Stomach (tissue), 9 donors: ENCODE data around the gene MAN1A1. TPM values are rescaled to one million over a fixed set of nuclear protein-coding genes. Genes with fewer than 3 reads are reported as not detected.
"Not testable (repeated sequence)": the region's sequence is repeated elsewhere in the genome, so short reads cannot be mapped to it uniquely, and the experiment has no call there.

ENCODE experiments used
- DNase-seq, 2 donors: peaks; one replicate each; pipeline versions ENCODE4 v3.0.0 to v3.0.0-alpha.2; 2013 to 2019
- H3K27ac ChIP-seq, 5 donors: fragments of 200-600 bp in 4 of 5; sonication (generic) in 4 of 5; one replicate each; pipeline ENCODE4 v1.5.1; 2013 to 2019; ENCODE audit warnings: mild to moderate bottlenecking in 1 of 5, moderate library complexity in 1 of 5
- H3K27me3 ChIP-seq, 3 donors: fragments of 200-600 bp; sonication (generic); one replicate each; pipeline ENCODE4 v1.5.1; 2017 to 2019; ENCODE audit warnings: mixed run types in 1 of 3
- H3K36me3 ChIP-seq, 4 donors: fragments of 200-600 bp; sonication (generic); 1 replicate in 3 of 4; 2 replicates in 1 of 4; pipeline ENCODE4 v1.5.1; 2016 to 2019
- H3K4me1 ChIP-seq, 4 donors: fragments of 200-600 bp; sonication (generic); one replicate each; pipeline ENCODE4 v1.5.1; 2016 to 2019
- H3K4me3 ChIP-seq, 4 donors: fragments of 200-600 bp; sonication (generic) in 3 of 4; one replicate each; pipeline ENCODE4 v1.5.1; 2016 to 2019; ENCODE audit warnings: mild to moderate bottlenecking in 1 of 4
- H3K9me3 ChIP-seq, 4 donors: fragments of 200-600 bp; sonication (generic); one replicate each; pipeline ENCODE4 v1.5.1; 2016 to 2019
- EP300 ChIP-seq: sonication (generic); formaldehyde crosslinking; IDR thresholded peaks from one replicate; pipeline ENCODE4 v1.6.1; 2017; ENCODE audit warnings: antibody characterized with exemption
- POLR2A ChIP-seq, 4 donors: fragments of 450-650 bp; IDR thresholded peaks; one replicate each; pipeline ENCODE4 v1.6.1; 2016; ENCODE audit warnings: antibody characterized with exemption in 4 of 4, control low read depth in 2 of 4, mild to moderate bottlenecking in 1 of 4, moderate library complexity in 1 of 4
- POLR2AphosphoS5 ChIP-seq, 3 donors: sonication (generic); formaldehyde crosslinking; IDR thresholded peaks; one replicate each; pipeline ENCODE4 v1.6.1; 2016; ENCODE audit warnings: antibody characterized with exemption in 3 of 3
- WGBS, 5 donors: extraction: QIAGEN DNeasy Blood & Tissue Kit in 3 of 5; methylation state at CpG; one replicate each; pipeline versions ENCODE4 v1.1.5 to v1.1.7; 2013 to 2018; 5-methylcytosine and 5-hydroxymethylcytosine counted together
- intact Hi-C: fragments of 100-400 bp; cut with DNase I; formaldehyde crosslinking; loops from one replicate; pipeline ENCODE4 v1.15.1; 2023; ENCODE audit warnings: low total_unique reads
- polyA plus RNA-seq, 3 donors: library from polyadenylated mRNA; stranded (reverse); fragments of 200-250 nt; gene quantifications; one replicate each; pipeline ENCODE4 v1.2.3, GENCODE V29; 2013
- total RNA-seq, 5 donors: library from RNA; depleted of rRNA; stranded (reverse); fragments of >200 nt; gene quantifications; one replicate each; pipeline versions ENCODE4 v1.1.0 to v1.2.3, GENCODE V29; 2014 to 2016
- TF ChIP-seq, protein P1 (sequence below), 7 experiments: fragments of 450-650 bp in 4 of 7; fragments of 200-600 bp in 3 of 7; sonication (generic) in 3 of 7; IDR thresholded peaks; one replicate each; pipeline ENCODE4 v1.5.1; 2016 to 2019; ENCODE audit warnings: antibody characterized with exemption in 7 of 7, control low read depth in 2 of 7, mild to moderate bottlenecking in 1 of 7
- donor health status: healthy with polysubstance abuse.
- donor health status: Bipolar disorder and iron deficiency.
- donor health status: healthy.

MAN1A1 gene
- total and polyA plus RNA-seq, 8 donors = 8.0 to 132 (median 47.9) TPM

DNA sequence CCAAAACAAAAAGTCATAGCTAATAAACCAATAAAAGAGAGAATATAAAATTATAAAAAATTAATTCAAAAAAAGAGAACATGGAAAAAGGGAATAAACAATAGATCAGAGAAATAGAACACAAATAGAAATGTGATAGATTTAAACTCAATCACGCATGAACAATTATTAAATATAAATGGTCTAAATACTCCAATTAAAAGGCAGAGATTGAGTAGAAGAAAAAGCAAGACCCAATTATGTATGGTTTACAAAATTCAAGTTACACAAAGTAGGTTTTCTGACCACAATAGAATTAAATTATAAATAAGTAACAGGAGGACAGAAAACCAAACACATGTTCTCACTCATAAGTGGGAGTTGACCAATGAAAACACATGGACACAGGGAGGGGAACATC is 36.4 kb upstream of the MAN1A1 start:
- H3K27me3 ChIP-seq = no peaks in the 10 kb centered on the region
- DNase-seq = no peak
- WGBS, 5 donors = 92 to 100% (median 97%) methylated on average over 1 of the region's 1 CpG
- peaks cover 0 to 15% (median 3%) of the 10 kb centered on the region in 4 donors for H3K9me3 ChIP-seq
- H3K27ac ChIP-seq = no peak overlapping the region
- intact Hi-C loops = no loop called here
- no peak overlapping the region for H3K4me3 ChIP-seq
- H3K4me1 ChIP-seq = no peaks in the 10 kb centered on the region
- no peaks in the 10 kb centered on the region for H3K36me3 ChIP-seq
- TF ChIP-seq EP300 = no peak
- TF ChIP-seq, protein P1, sequence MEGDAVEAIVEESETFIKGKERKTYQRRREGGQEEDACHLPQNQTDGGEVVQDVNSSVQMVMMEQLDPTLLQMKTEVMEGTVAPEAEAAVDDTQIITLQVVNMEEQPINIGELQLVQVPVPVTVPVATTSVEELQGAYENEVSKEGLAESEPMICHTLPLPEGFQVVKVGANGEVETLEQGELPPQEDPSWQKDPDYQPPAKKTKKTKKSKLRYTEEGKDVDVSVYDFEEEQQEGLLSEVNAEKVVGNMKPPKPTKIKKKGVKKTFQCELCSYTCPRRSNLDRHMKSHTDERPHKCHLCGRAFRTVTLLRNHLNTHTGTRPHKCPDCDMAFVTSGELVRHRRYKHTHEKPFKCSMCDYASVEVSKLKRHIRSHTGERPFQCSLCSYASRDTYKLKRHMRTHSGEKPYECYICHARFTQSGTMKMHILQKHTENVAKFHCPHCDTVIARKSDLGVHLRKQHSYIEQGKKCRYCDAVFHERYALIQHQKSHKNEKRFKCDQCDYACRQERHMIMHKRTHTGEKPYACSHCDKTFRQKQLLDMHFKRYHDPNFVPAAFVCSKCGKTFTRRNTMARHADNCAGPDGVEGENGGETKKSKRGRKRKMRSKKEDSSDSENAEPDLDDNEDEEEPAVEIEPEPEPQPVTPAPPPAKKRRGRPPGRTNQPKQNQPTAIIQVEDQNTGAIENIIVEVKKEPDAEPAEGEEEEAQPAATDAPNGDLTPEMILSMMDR (IDR thresholded peaks at IDR 0.05) = no peak
- TF ChIP-seq POLR2AphosphoS5 (IDR thresholded peaks at IDR 0.05) = no peak
- TF ChIP-seq POLR2A (IDR thresholded peaks at IDR 0.05) = no peak

DNA sequence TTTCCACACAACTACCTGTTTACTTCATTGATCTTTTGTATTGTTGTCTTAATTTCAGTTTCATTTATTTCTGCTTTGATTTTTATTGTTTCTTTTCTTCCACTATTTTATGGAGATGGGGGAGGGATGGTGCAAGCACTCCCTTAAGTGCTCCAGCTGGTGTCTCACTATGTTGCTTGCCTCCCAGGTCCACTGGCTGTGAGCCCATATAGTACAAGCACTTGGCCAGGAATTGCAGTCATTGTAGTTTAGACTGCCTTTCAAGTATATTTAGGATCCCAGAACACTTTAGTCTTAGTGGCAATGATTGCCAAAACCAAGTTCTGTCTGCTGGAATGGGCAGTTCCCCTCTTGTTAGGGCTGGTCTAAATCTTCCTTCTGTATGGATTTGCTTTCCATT is 34.9 kb upstream of the MAN1A1 start:
- H3K9me3 ChIP-seq = peaks cover 0 to 23% (median 3%) of the 10 kb centered on the region in 4 donors
- H3K4me3 ChIP-seq = no peak overlapping the region
- no peaks in the 10 kb centered on the region for H3K27me3 ChIP-seq
- H3K27ac ChIP-seq = no peak overlapping the region
- TF ChIP-seq POLR2A (IDR thresholded peaks at IDR 0.05) = no peak
- TF ChIP-seq EP300 = no peak
- no peak for TF ChIP-seq POLR2AphosphoS5 (IDR thresholded peaks at IDR 0.05)
- H3K4me1 ChIP-seq = no peaks in the 10 kb centered on the region
- no peaks in the 10 kb centered on the region for H3K36me3 ChIP-seq
- intact Hi-C loops = no loop called here
- no peak for DNase-seq

DNA sequence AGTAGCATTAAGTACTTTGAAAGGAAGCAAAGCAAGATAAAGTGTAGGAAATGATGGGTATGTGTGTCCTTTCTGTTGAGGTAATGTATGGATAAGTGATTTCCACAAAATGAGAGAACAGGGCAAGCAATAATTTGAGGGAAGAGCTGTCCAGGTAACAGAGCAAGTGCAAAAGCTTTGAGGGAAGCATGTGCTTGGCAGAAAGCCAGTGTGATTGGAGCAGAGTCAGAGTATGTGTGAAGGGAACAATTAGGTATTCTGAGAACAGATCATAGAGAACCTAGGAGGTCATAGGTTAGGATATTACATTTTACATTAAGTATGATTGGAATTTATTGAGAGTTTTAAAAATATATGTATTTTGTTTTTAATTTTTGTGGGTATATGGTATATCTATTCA is 30.2 kb upstream of the MAN1A1 start:
- intact Hi-C loops = no loop called here
- no peak for DNase-seq
- Histone ChIP-seq H3K4me1 (no peaks in the 10 kb centered on the region), H3K9me3 (peaks cover 0 to 11% (median 3%) of the 10 kb centered on the region in 4 donors), H3K27me3 (no peaks in the 10 kb centered on the region), H3K4me3 (no peak overlapping the region), H3K27ac (no peak overlapping the region), H3K36me3 (no peaks in the 10 kb centered on the region)
- TF ChIP-seq, protein P1 (IDR thresholded peaks at IDR 0.05) = no peak
- TF ChIP-seq POLR2AphosphoS5 (IDR thresholded peaks at IDR 0.05) (no peak), POLR2A (IDR thresholded peaks at IDR 0.05) (no peak), EP300 (no peak)

DNA sequence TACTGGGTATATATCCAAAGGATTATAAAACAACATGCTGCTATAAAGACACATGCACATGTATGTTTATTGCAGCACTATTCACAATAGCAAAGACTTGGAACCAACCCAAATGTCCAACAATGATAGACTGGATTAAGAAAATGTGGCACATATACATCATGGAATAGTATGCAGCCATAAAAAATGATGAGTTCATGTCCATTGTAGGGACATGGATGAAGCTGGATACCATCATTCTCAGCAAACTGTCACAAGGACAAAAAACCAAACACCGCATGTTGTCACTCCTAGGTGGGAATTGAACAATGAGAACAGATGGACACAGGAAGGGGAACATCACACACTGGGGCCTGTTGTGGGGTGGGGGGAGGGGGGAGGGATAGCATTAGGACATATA is 27.5 kb upstream of the MAN1A1 start:
- H3K4me3 ChIP-seq, H3K27ac ChIP-seq, H3K4me1 ChIP-seq, H3K36me3 ChIP-seq, H3K27me3 ChIP-seq, H3K9me3 ChIP-seq, intact Hi-C loops, DNase-seq: not testable (repeated sequence)
- WGBS, 5 donors = 93 to 100% (median 96%) methylated on average over 1 of the region's 1 CpG

GRCh38 chr6:119370080-119370479 is 20.5 kb upstream of the MAN1A1 start:
- WGBS, 5 donors = 92 to 100% (median 98%) methylated on average over 3 of the region's 3 CpGs
- no peak for DNase-seq
- Histone ChIP-seq H3K36me3 (no peaks in the 10 kb centered on the region), H3K27me3 (no peaks in the 10 kb centered on the region), H3K27ac (no peak overlapping the region), H3K4me1 (no peaks in the 10 kb centered on the region), H3K9me3 (no peaks in the 10 kb centered on the region), H3K4me3 (no peak overlapping the region)
- intact Hi-C loops = no loop called here
- TF ChIP-seq EP300 (no peak), POLR2AphosphoS5 (IDR thresholded peaks at IDR 0.05) (no peak), POLR2A (IDR thresholded peaks at IDR 0.05) (no peak)
- TF ChIP-seq, protein P1 (IDR thresholded peaks at IDR 0.05) = no peak

DNA sequence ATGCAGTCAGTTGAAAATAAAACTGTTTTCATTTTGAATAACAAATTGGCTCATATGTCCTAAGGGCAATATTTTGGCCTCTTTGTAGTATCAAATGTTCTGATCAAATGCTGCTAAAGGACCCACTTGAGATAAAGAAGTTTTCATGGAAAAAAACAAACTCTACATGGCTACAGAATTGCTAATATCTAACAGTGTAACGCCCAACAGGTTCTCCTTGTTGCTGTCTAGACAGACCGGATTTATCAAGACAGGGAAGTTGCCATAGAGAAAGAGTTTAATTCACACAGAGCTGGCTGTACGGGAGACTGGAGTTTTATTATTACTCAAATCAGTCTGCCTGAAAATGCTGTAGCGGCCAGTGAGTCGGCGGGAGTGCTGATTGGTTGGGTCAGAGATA is 19.4 kb upstream of the MAN1A1 start:
- Histone ChIP-seq H3K4me1 (no peaks in the 10 kb centered on the region), H3K27me3 (no peaks in the 10 kb centered on the region), H3K36me3 (no peaks in the 10 kb centered on the region), H3K4me3 (no peak overlapping the region), H3K27ac (no peak overlapping the region), H3K9me3 (no peaks in the 10 kb centered on the region)
- DNase-seq = peak in 1 of 2 donors; percentile 13
- TF ChIP-seq POLR2AphosphoS5 (IDR thresholded peaks at IDR 0.05) = no peak
- TF ChIP-seq POLR2A (IDR thresholded peaks at IDR 0.05) = no peak
- TF ChIP-seq EP300 = no peak
- TF ChIP-seq, protein P1 (IDR thresholded peaks at IDR 0.05) = no peak
- WGBS, 5 donors = 44 to 71% (median 50%) methylated on average over 6 of the region's 6 CpGs
- intact Hi-C loops = no loop called here
